ENCODE data around the gene PCCA.

GRCh38 chr13:100438059-100438788 is 349.3 kb downstream of the PCCA start:
- TF ChIP-seq CTCF (IDR thresholded peaks at IDR 0.05) = no peak
- no peak for TF ChIP-seq POLR2AphosphoS5 (IDR thresholded peaks at IDR 0.05)
